Fibroblast of lung (primary cell): ENCODE results near the gene UBE2QL1.

Source experiments
- EZH2 ChIP-seq: IDR thresholded peaks from 2 replicates; pipeline ENCODE4 v1.5.1; 2012; ENCODE audit warnings: low read length, control low read depth, mild to moderate bottlenecking; ENCODE audit errors: missing control alignments
- TF ChIP-seq, protein P1 (sequence below), 2 donors: IDR thresholded peaks in 1 of 2; conservative IDR thresholded peaks in 1 of 2; 1 replicate in 1 of 2; 2 replicates in 1 of 2; pipeline ENCODE4 v1.5.1; 2011 to 2012; ENCODE audit warnings: low read length in 2 of 2, control low read depth in 1 of 2, inconsistent platforms in 1 of 2, low read depth in 1 of 2, mild to moderate bottlenecking in 1 of 2

DNA sequence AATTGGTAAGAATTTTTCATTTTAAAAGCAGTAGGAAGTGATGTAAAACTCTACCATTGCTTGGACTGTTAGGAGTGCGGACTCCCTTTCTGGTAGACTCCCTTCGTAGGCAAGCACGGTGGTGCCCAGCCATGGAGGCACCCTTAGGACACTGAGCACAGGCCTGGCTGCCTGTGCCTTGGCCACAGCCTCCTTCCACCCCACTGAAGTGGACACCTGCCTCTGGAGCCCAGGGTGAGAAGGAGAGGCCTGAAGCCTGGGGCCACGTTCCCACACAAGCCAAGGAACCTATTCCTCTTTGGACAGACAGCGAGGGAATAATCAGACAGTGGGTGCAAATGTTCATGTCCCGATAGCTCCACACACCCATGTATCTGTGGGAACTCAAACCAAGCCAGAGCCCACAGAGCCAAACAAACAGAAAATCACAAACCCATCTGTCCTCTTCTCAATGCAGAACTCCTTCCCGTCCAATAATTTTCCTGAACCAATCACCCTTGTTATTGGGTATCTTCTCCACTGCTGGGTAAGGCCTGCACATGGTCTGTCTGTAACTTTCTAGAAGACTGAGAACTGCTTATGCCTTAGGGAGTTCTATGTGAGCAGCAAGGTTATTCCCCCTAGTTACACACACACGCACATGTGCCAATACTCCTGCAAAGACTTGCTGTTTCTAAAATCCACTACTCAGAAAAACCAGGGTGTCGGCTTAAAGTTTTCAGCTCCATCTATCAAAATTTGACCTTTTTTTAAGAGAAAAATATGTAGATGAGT lies 45.2 kb downstream of the UBE2QL1 start:
- TF ChIP-seq, protein P1, sequence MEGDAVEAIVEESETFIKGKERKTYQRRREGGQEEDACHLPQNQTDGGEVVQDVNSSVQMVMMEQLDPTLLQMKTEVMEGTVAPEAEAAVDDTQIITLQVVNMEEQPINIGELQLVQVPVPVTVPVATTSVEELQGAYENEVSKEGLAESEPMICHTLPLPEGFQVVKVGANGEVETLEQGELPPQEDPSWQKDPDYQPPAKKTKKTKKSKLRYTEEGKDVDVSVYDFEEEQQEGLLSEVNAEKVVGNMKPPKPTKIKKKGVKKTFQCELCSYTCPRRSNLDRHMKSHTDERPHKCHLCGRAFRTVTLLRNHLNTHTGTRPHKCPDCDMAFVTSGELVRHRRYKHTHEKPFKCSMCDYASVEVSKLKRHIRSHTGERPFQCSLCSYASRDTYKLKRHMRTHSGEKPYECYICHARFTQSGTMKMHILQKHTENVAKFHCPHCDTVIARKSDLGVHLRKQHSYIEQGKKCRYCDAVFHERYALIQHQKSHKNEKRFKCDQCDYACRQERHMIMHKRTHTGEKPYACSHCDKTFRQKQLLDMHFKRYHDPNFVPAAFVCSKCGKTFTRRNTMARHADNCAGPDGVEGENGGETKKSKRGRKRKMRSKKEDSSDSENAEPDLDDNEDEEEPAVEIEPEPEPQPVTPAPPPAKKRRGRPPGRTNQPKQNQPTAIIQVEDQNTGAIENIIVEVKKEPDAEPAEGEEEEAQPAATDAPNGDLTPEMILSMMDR (conservative IDR thresholded peaks at IDR 0.05 in 1 of 2, IDR thresholded peaks at IDR 0.05 in 1 of 2; ENCODE audit: low read depth in 1 of 2, low read length in 2 of 2) = no peak
- no peak for TF ChIP-seq EZH2
